ENCODE measurements around the gene OBSL1.

DNA sequence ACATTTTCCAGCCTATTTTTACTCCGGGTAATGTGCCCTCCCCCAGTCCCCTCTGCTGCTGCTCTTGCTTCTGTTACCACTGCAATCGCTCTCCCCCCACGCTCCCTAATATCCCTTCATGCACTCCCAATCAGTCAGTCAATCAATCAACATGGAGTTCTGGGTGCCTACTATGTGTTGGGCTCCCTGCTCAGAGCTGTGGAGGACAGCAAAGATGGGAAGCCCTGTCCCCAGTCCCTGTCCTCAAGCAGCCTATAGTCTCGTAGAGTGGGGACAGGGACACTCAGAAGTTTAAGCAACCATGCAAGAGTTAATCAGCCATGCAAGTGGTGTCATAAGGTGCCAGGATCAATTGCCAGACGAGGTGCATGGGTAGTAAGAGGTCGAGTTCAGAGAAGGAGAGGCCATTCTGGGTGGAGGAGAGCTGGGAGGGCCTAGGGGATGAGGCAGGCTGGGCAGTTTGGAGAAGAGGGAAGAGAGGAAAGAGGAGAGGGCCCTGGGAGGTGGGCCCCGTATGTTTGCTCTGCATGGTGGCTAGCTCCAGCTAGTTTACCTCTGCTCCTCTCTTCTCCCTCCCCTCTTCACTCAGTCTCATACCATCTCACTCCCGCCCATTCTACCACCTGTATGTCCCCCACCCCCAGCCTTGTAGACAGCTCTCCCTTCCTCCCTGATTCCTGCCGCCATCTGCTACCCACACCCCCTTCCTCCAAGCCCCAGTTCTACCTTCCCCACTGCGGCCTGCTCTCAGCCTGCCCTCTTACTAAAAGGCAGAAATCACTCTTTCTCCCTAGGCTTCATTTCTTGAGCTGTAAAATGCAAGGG is 53.2 kb downstream of the OBSL1 start:
- TF ChIP-seq, protein P1, sequence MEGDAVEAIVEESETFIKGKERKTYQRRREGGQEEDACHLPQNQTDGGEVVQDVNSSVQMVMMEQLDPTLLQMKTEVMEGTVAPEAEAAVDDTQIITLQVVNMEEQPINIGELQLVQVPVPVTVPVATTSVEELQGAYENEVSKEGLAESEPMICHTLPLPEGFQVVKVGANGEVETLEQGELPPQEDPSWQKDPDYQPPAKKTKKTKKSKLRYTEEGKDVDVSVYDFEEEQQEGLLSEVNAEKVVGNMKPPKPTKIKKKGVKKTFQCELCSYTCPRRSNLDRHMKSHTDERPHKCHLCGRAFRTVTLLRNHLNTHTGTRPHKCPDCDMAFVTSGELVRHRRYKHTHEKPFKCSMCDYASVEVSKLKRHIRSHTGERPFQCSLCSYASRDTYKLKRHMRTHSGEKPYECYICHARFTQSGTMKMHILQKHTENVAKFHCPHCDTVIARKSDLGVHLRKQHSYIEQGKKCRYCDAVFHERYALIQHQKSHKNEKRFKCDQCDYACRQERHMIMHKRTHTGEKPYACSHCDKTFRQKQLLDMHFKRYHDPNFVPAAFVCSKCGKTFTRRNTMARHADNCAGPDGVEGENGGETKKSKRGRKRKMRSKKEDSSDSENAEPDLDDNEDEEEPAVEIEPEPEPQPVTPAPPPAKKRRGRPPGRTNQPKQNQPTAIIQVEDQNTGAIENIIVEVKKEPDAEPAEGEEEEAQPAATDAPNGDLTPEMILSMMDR (conservative IDR thresholded peaks at IDR 0.05; ENCODE audit: low read depth, low read length): no peak
- TF ChIP-seq RFX5 (IDR thresholded peaks at IDR 0.05; ENCODE audit: low read depth, low read length) (no peak), BHLHE40 (IDR thresholded peaks at IDR 0.05; ENCODE audit: low read depth, low read length) (no peak)
